Measurements from ENCODE around the gene OR2T5. TPM values are rescaled to one million over a fixed set of nuclear protein-coding genes. Genes with fewer than 3 reads are reported as not detected.
"Not testable (repeated sequence)": the region's sequence is repeated elsewhere in the genome, so short reads cannot be mapped to it uniquely, and the experiment has no call there.

Gene OR2T5
- total RNA-seq, 1 donor from 2014 or later = not detected

GRCh38 chr1:248450466-248451145 lies 37.8 kb upstream of the OR2T5 start:
- not testable (repeated sequence) for H3K9ac ChIP-seq; H3K36me3 ChIP-seq; H3K9me3 ChIP-seq (ENCODE audit: low read depth); H3K36me3 Mint-ChIP-seq; H3K27me3 ChIP-seq; H3K79me2 ChIP-seq (ENCODE audit: low read depth); H3K4me3 Mint-ChIP-seq; H3K27me3 Mint-ChIP-seq (ENCODE audit: insufficient read depth, low read depth); H3F3A ChIP-seq (ENCODE audit: low read depth); H3K27ac ChIP-seq; H3K4me3 ChIP-seq; H3K4me2 ChIP-seq; H2AFZ ChIP-seq (replicated peaks); H3K4me1 ChIP-seq; H3K4me1 Mint-ChIP-seq; H3K27ac Mint-ChIP-seq; DNase-seq (ENCODE audit: low spot score); H3K9me3 Mint-ChIP-seq; H4K20me1 ChIP-seq (ENCODE audit: low read depth)

GRCh38 chr1:248453619-248454018 lies 34.8 kb upstream of the OR2T5 start:
- not testable (repeated sequence) for H3K4me3 ChIP-seq; H3K4me1 ChIP-seq; H3K27me3 ChIP-seq; H3K27me3 Mint-ChIP-seq (ENCODE audit: insufficient read depth, low read depth); H3K4me1 Mint-ChIP-seq; H3K4me3 Mint-ChIP-seq; H3K9me3 ChIP-seq (ENCODE audit: low read depth); DNase-seq (ENCODE audit: low spot score); H4K20me1 ChIP-seq (ENCODE audit: low read depth); H3K27ac Mint-ChIP-seq; H3K79me2 ChIP-seq (ENCODE audit: low read depth); H3K9me3 Mint-ChIP-seq; H3K9ac ChIP-seq; H3F3A ChIP-seq (ENCODE audit: low read depth); H3K4me2 ChIP-seq; H3K27ac ChIP-seq; H3K36me3 ChIP-seq; H2AFZ ChIP-seq (replicated peaks); H3K36me3 Mint-ChIP-seq

- not testable (repeated sequence) for H3K9me3 Mint-ChIP-seq; H2AFZ ChIP-seq (replicated peaks); DNase-seq (ENCODE audit: low spot score); H3K9ac ChIP-seq; H3K9me3 ChIP-seq (ENCODE audit: low read depth); H3K36me3 Mint-ChIP-seq; H3K4me3 Mint-ChIP-seq; H3K27ac ChIP-seq; H3K27ac Mint-ChIP-seq; H3K27me3 ChIP-seq; H3K36me3 ChIP-seq; H3K4me2 ChIP-seq; H3K27me3 Mint-ChIP-seq (ENCODE audit: insufficient read depth, low read depth); H3K4me3 ChIP-seq; H4K20me1 ChIP-seq (ENCODE audit: low read depth); H3K4me1 ChIP-seq; H3K4me1 Mint-ChIP-seq; H3K79me2 ChIP-seq (ENCODE audit: low read depth); H3F3A ChIP-seq (ENCODE audit: low read depth)
Observed at GRCh38 chr1:248455045-248455444, 33.3 kb upstream of the OR2T5 start.

- not testable (repeated sequence) for DNase-seq (ENCODE audit: low spot score); H3K4me1 Mint-ChIP-seq; H3K79me2 ChIP-seq (ENCODE audit: low read depth); H4K20me1 ChIP-seq (ENCODE audit: low read depth); H3K36me3 Mint-ChIP-seq; H3K4me3 Mint-ChIP-seq; H3K36me3 ChIP-seq; H3K4me2 ChIP-seq; H3F3A ChIP-seq (ENCODE audit: low read depth); H3K4me3 ChIP-seq; H3K27ac ChIP-seq; H3K4me1 ChIP-seq; H3K27me3 Mint-ChIP-seq (ENCODE audit: insufficient read depth, low read depth); H3K27me3 ChIP-seq; H2AFZ ChIP-seq (replicated peaks); H3K9ac ChIP-seq; H3K9me3 Mint-ChIP-seq; H3K27ac Mint-ChIP-seq
- H3K9me3 ChIP-seq (ENCODE audit: low read depth) = peaks cover 14% of the 10 kb centered on the region
Observed at GRCh38 chr1:248456635-248457034, 31.8 kb upstream of the OR2T5 start.

- H3K9ac ChIP-seq; H3K27ac ChIP-seq; H3K36me3 ChIP-seq; H2AFZ ChIP-seq (replicated peaks); H4K20me1 ChIP-seq (ENCODE audit: low read depth); H3K4me3 ChIP-seq; H3K27ac Mint-ChIP-seq; H3K4me2 ChIP-seq; H3K4me3 Mint-ChIP-seq; H3K4me1 ChIP-seq; H3K27me3 Mint-ChIP-seq (ENCODE audit: insufficient read depth, low read depth); H3F3A ChIP-seq (ENCODE audit: low read depth); H3K27me3 ChIP-seq; H3K36me3 Mint-ChIP-seq; H3K79me2 ChIP-seq (ENCODE audit: low read depth); DNase-seq (ENCODE audit: low spot score); H3K4me1 Mint-ChIP-seq: not testable (repeated sequence)
- H3K9me3 ChIP-seq (ENCODE audit: low read depth) = peaks cover 18% of the 10 kb centered on the region
- H3K9me3 Mint-ChIP-seq = peaks cover 13% of the 10 kb centered on the region
Observed at GRCh38 chr1:248459117-248459516, 29.3 kb upstream of the OR2T5 start.

GRCh38 chr1:248471154-248471553 lies 17.2 kb upstream of the OR2T5 start:
- no peak for TF ChIP-seq EZH2phosphoT487 (IDR thresholded peaks at IDR 0.05)
- TF ChIP-seq EZH2 (IDR thresholded peaks at IDR 0.05) = no peak
- TF ChIP-seq CTCF (IDR thresholded peaks at IDR 0.05) = no peak
- Histone ChIP-seq H2AFZ (replicated peaks) (no peak overlapping the region), H4K20me1 (ENCODE audit: low read depth) (no peaks in the 10 kb centered on the region), H3F3A (ENCODE audit: low read depth) (no peaks in the 10 kb centered on the region), H3K4me2 (no peak overlapping the region), H3K79me2 (ENCODE audit: low read depth) (no peaks in the 10 kb centered on the region), H3K4me3 (no peak overlapping the region), H3K9ac (no peak overlapping the region), H3K9me3 (ENCODE audit: low read depth) (no peaks in the 10 kb centered on the region), H3K4me1 (no peaks in the 10 kb centered on the region), H3K36me3 (no peaks in the 10 kb centered on the region), H3K27me3 (no peaks in the 10 kb centered on the region), H3K27ac (no peak overlapping the region)
- Mint-ChIP-seq H3K9me3 (peaks cover 17% of the 10 kb centered on the region), H3K4me1 (no peaks in the 10 kb centered on the region), H3K4me3 (no peak overlapping the region), H3K27ac (no peak overlapping the region), H3K27me3 (ENCODE audit: insufficient read depth, low read depth) (no peaks in the 10 kb centered on the region), H3K36me3 (no peaks in the 10 kb centered on the region)
- DNase-seq (ENCODE audit: low spot score) = no peak

- H3K4me3 Mint-ChIP-seq; H3K36me3 Mint-ChIP-seq; H3K27me3 ChIP-seq; H3K27ac Mint-ChIP-seq; H3K4me1 Mint-ChIP-seq; H3K79me2 ChIP-seq (ENCODE audit: low read depth); H3K4me2 ChIP-seq; H2AFZ ChIP-seq (replicated peaks); H3K4me3 ChIP-seq; H3K9ac ChIP-seq; H3K27me3 Mint-ChIP-seq (ENCODE audit: insufficient read depth, low read depth); H3K27ac ChIP-seq; H3K36me3 ChIP-seq; H3F3A ChIP-seq (ENCODE audit: low read depth); H3K4me1 ChIP-seq; H3K9me3 ChIP-seq (ENCODE audit: low read depth); DNase-seq (ENCODE audit: low spot score); H4K20me1 ChIP-seq (ENCODE audit: low read depth): not testable (repeated sequence)
- H3K9me3 Mint-ChIP-seq = peaks cover 19% of the 10 kb centered on the region
Observed at GRCh38 chr1:248472111-248472510, 16.3 kb upstream of the OR2T5 start.
